Astrocyte of the cerebellum (primary cell): ENCODE data around the gene SHLD2.
"Not testable (repeated sequence)": the region's sequence is repeated elsewhere in the genome, so short reads cannot be mapped to it uniquely, and the experiment has no call there.

ENCODE experiments used
- DNase-seq: peaks from one replicate; pipeline ENCODE4 v3.0.0-alpha.2; 2011; ENCODE audit warnings: low read depth
- H3K4me3 ChIP-seq: 2 replicates; pipeline ENCODE4 v1.5.1; 2011; ENCODE audit warnings: mild to moderate bottlenecking, low read depth, low read length, moderate library complexity
- in situ Hi-C: cut with HindIII; loops from 2 replicates; pipeline ENCODE4 v1.10.0; 2017; ENCODE audit warnings: low sequenced_read_pairs
- TF ChIP-seq, protein P1 (sequence below): IDR thresholded peaks from 2 replicates; pipeline ENCODE4 v1.5.1; 2012; ENCODE audit warnings: low read length, low read depth, moderate library complexity, mild to moderate bottlenecking; ENCODE audit errors: missing control alignments

Gene SHLD2

DNA sequence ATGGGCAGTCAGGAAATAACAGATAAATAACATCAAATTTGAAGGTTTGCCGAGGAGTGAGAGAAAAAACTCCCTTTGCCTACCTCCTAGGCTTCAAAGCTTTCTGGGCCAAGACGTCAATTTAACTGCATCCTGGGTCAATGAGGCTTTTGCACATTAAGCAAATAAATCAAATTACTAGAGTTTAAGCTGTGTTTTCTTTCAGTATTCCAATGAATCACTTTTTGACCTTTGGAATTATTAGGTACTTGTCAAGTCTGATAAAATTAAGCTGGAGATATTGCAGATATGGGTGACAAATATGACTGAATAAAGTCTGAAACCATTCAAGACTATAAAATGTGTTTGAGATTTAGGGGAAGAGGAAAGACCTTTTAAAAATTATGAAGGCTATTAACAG lies 22.6 kb upstream of the SHLD2 start:
- TF ChIP-seq, protein P1, sequence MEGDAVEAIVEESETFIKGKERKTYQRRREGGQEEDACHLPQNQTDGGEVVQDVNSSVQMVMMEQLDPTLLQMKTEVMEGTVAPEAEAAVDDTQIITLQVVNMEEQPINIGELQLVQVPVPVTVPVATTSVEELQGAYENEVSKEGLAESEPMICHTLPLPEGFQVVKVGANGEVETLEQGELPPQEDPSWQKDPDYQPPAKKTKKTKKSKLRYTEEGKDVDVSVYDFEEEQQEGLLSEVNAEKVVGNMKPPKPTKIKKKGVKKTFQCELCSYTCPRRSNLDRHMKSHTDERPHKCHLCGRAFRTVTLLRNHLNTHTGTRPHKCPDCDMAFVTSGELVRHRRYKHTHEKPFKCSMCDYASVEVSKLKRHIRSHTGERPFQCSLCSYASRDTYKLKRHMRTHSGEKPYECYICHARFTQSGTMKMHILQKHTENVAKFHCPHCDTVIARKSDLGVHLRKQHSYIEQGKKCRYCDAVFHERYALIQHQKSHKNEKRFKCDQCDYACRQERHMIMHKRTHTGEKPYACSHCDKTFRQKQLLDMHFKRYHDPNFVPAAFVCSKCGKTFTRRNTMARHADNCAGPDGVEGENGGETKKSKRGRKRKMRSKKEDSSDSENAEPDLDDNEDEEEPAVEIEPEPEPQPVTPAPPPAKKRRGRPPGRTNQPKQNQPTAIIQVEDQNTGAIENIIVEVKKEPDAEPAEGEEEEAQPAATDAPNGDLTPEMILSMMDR, result no peak
- in situ Hi-C loops, result no loop called here
- no peak overlapping the region for H3K4me3 ChIP-seq
- no peak for DNase-seq

DNA sequence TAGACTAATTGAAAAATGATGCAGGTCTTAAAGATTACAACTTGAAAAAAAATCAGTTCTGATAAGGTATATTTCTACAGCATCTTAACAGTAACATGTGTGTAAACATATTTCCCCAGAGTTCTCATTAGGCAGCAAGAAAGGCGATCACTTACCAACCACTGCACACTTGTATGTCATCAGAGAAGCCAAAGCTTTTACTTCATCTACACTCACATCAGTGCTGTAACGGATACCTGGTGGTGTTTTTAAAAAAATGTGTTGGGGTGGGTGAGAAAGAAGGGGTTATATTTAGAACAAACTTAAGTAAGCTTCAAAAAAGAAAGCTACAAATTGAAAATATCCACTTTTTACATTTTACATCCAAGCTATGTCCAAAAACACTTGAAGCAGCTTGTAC lies 18.6 kb upstream of the SHLD2 start:
- H3K4me3 ChIP-seq, DNase-seq, in situ Hi-C loops: not testable (repeated sequence)

DNA sequence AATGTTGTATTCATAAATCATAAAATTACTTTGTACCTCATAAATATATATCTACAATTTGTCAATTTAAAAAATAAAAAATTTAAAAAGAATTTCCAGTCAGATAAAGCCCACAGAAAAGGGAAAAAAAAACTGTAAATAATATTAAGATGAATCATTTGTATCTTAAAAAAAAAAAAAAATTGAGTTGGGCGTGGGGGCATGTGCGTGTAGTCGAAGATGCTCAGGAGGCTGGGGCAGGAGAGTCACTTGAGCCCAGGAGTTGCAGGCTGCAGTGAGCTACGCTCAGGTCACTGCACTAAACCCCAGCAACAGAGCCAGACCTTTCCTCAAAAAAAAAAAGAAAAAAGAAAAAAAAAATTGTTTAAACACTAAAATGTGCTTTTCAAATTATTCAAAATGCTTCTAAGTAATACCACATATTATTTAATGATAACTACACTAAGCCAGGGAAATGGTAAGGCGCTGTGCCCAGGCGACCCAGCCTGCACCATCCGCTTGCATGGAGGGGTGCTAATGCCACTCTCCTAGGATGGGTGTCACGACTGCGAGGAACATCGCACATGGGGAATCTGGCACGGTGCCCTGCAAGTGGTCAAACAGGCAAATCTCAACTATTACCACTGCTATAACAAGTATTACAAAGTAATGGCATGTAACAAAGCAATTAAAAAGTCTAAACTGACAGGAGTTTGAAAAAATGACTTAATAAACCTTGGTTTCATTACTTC lies 15.7 kb upstream of the SHLD2 start:
- no peak overlapping the region for H3K4me3 ChIP-seq
- TF ChIP-seq, protein P1, result no peak
- no peak for DNase-seq
- in situ Hi-C loops, result no loop called here

DNA sequence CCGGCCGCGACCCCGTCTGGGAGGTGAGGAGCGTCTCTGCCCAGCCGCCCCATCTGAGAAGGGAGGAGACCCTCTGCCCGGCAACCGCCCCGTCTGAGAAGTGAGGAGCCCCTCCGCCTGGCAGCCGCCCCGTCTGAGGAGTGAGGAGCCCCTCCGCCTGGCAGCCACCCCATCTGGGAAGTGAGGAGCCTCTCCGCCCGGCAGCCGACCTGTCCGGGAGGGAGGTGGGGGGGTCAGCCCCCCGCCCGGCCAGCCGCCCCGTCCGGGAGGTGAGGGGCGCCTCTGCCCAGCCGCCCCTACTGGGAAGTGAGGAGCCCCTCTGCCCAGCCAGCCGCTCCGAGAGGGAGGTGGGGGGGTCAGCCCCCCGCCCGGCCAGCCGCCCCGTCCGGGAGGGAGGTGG lies 14.4 kb upstream of the SHLD2 start:
- in situ Hi-C loops, DNase-seq: not testable (repeated sequence)

DNA sequence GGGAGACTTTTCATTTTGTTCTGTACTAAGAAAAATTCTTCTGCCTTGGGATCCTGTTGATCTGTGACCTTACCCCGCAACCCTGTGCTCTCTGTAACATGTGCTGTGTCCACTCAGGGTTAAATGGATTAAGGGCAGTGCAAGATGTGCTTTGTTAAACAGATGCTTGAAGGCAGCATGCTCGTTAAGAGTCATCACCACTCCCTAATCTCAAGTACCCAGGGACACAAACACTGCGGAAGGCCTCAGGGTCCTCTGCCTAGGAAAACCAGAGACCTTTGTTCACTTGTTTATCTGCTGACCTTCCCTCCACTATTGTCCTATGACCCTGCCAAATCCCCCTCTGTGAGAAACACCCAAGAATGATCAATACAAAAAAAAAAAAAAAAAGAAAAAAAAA lies 13.4 kb upstream of the SHLD2 start:
- in situ Hi-C loops, DNase-seq, H3K4me3 ChIP-seq: not testable (repeated sequence)

More for the DNA sequence above, 14.4 kb upstream of the SHLD2 start:
- H3K4me3 ChIP-seq, result not testable (repeated sequence)

DNA sequence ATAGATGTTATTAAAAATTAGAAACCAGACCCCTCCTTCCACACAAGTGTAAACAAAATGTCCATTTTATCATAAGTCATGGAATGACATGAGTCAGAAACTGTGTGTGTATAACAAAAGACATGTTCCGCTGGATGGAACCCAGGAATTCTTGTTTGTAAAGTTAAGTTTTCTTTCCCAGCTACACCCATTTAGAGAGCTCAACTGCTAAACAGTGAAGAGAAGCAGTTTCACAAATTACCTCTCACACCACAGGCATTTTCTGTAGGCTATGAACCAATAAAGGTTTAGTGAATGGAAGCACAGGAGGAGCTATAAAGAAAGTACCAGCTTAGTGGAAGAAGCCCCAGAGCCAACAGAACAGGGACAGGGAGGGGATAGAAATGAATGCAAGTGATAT lies 12.8 kb upstream of the SHLD2 start:
- H3K4me3 ChIP-seq, in situ Hi-C loops: not testable (repeated sequence)
- peak; percentile 70 for DNase-seq

DNA sequence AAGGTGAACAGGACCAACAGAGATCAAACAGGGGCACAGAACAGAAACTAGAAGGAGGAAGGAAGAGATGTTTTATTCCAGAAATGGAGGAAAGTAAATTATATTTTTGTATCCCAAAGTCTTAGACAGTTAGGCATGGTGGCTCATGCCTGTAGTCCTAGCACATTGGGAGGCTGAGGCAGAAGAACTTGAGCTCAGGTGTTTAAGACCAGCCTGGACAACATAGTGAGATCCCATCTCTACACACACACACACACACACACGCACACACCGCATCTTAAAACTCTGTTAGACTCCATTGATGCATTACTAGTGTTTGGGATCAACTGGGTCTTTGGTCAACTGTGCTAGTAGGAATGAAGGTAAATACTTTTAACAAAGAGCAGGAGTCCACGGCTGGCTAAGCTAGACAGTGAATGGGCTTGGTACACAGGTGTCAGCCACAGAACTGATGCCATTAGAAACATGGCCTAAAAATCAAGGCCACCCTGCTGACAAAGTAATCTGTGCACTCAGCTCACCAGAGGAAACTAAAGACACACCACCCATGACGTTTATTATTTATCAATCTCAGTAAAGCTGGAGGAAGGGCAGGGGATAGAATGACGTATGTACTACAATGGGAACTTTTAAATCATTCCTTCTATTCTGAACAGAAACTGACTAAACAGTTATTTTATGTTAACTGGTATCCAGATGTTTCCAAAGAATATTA lies 11.3 kb upstream of the SHLD2 start:
- peak; percentile 56 for DNase-seq
- in situ Hi-C loops, H3K4me3 ChIP-seq: not testable (repeated sequence)

DNA sequence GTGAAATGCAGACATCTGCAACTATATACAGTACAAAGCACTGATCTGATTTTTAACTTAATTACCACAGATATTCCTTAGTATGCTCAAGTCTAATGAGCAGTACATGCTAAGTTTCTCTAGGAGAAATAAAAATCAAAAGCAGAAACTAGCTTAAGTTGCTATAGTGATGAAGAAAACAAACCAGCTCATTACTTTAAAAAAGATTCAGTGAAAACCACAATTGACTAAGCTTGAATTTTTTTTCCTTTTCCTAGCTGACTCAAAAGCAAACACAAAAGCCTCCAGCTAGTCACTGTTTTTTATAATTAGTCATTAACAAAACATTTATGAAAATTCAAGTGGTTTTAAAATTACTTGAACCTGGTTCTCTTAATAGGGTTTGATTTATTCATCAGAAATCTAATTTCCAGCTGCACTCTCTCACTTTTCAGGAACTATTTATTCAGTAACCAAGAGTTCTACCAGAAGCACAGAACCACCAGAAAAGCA lies 10.7 kb upstream of the SHLD2 start:
- DNase-seq, result peak; percentile 67
- H3K4me3 ChIP-seq, in situ Hi-C loops: not testable (repeated sequence)

DNA sequence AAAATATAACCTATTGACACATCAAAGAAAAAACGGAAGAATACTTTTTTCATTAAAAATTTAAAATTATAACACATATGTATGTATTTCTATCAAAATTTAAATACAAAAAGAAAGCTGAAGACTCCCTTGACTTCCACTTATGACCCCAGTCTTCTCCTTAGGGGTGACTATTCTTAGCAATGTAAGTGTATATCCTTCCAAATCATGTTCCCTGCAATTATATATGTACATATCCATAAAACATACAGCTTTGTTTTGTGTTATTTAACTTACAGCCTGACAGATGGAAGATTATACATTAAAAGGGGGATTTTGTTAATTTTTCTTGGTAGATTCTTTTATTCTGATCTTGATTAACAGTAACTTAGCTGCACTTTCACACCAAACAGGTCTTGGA lies 9.5 kb upstream of the SHLD2 start:
- DNase-seq, result no peak
- in situ Hi-C loops, result no loop called here
- no peak overlapping the region for H3K4me3 ChIP-seq
- TF ChIP-seq, protein P1, result no peak

DNA sequence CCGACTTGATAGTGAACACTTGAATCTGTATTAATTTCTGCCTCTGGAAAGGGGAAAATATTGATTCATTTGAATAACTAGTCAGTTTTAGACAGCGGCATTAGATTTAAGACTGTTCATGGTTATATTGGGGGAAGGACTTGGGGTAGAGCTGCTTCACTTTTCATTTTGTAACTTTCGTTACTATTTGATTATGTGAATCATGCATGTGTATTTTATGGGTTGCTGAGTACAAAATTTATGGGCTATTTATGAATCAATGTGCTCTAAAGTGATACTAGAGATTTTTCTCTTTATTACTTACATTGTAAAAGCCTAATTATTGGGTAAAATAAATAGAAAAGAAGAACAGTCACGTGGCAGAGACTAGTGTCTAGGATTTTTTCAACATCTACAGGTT lies 5.3 kb upstream of the SHLD2 start:
- H3K4me3 ChIP-seq, result no peak overlapping the region
- in situ Hi-C loops, result no loop called here
- TF ChIP-seq, protein P1, result no peak
- DNase-seq, result no peak
